Measurements from ENCODE around the gene STARD4.

The STARD4 gene

DNA sequence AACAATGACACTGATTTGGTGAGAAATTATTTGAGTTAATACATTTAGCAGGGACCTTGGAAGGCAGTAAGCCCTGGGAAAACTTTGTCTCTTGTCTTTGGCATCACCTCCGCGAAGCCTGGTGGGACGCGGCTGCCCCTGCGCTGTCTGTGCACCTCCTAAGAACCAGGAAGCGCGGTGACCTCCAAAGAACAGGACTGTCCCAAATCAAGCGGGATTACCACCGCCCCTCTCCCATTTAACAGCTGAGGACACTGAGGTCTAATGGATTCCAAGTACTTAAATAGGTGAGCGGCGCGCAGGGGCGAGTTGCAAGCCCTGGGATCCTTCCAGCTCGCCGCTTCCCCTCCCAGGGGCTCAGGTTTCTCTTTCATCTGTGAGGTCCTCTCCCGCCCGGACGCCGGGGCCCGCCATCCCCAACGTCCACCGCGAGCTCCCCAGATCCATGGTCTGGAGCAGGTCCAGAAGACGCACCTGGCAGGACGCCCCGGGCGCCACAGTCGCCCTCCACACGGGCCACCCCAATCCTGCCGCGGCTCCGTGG, 432 bp downstream of the STARD4 start:
- H3K4me3 ChIP-seq (replicated peaks in 1 of 2; ENCODE audit: low read depth in 2 of 2, low read length in 2 of 2) = peak overlapping the region; percentile 94 to 95
- TF ChIP-seq, protein P1, sequence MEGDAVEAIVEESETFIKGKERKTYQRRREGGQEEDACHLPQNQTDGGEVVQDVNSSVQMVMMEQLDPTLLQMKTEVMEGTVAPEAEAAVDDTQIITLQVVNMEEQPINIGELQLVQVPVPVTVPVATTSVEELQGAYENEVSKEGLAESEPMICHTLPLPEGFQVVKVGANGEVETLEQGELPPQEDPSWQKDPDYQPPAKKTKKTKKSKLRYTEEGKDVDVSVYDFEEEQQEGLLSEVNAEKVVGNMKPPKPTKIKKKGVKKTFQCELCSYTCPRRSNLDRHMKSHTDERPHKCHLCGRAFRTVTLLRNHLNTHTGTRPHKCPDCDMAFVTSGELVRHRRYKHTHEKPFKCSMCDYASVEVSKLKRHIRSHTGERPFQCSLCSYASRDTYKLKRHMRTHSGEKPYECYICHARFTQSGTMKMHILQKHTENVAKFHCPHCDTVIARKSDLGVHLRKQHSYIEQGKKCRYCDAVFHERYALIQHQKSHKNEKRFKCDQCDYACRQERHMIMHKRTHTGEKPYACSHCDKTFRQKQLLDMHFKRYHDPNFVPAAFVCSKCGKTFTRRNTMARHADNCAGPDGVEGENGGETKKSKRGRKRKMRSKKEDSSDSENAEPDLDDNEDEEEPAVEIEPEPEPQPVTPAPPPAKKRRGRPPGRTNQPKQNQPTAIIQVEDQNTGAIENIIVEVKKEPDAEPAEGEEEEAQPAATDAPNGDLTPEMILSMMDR (IDR thresholded peaks at IDR 0.05; ENCODE audit: low read depth, low read length) = no peak
- peak; percentile 41 to 47 for DNase-seq (ENCODE audit: low read depth in 2 of 2)

DNA sequence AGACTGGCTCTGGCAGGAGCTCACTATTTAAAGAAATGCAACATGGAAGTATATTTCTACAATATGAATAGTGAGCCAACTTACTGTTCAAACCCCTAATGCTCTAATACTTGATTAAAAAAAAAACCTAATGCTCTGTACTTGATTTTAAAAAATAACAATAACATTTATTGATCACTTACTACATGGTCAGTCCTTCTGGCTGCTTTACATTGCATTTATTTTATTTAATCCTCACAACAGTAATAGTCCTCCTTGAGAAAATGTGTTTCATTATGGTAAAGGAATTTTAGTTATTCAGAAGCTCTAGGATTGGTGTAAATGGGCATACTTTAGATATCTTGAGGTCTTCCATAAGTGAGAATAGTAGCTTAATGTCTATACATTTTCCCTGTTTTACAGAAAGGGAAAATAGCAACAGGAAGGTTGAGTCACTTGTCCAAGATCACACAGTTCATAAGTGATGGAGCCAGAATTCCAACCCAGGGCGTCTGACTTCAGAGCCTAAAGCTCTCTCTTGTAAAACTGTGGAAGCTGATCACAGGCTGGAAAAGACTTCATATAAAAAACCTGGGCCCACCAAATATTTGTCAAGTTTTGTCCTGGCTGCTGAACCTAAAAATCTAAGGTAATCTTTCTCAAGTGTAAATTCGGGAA, 1.0 kb downstream of the STARD4 start:
- TF ChIP-seq, protein P1 (IDR thresholded peaks at IDR 0.05; ENCODE audit: low read depth, low read length) = no peak
- peak; percentile 34 to 53 for DNase-seq (ENCODE audit: low read depth in 2 of 2)
- peak overlapping the region; percentile 94 to 95 for H3K4me3 ChIP-seq (replicated peaks in 1 of 2; ENCODE audit: low read depth in 2 of 2, low read length in 2 of 2)

DNA sequence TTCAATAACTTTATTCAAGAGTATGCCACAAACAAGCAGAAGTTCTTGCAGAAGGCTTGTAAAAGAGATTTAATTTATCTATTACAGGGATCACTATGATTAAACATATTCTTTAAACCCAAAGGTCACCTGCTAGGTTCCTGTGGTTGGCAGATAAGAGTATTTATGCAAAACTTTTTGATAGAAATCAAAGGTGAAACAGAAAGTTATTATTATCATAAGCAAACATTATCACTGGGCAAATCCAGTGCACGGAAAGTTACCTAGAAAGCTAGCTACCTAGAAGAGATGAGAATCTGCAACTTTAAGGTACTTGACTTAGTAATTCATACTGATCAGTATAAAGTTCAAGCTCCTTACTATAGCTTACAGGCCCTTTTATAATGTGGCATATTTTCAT, 3.2 kb downstream of the STARD4 start:
- TF ChIP-seq, protein P1 (IDR thresholded peaks at IDR 0.05; ENCODE audit: low read depth, low read length) = no peak
- DNase-seq (ENCODE audit: low read depth in 2 of 2) = no peak
- peak overlapping the region in 1 of 2 donors; percentile 94 for H3K4me3 ChIP-seq (replicated peaks in 1 of 2; ENCODE audit: low read depth in 2 of 2, low read length in 2 of 2)

DNA sequence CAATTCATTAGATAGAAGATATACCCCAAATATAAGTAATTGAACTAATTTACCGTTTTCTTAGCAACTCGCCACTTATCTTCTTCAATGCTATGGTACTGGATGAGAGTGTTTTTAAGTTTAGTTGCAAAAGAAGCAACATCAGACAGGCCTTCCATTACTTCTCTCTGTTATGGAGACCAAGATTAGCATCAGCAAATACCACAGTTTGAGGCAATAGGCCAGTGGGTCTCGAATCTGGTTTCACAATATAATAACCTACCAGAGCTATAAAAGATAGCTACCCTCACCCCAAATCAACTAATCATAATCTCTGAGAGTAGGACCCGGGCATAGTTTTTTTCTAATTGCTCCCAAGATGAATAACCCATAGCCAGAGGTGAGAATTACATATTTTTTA, 5.1 kb downstream of the STARD4 start:
- DNase-seq (ENCODE audit: low read depth in 2 of 2) = no peak
- H3K4me3 ChIP-seq (replicated peaks in 1 of 2; ENCODE audit: low read depth in 2 of 2, low read length in 2 of 2) = no peak overlapping the region
- TF ChIP-seq, protein P1 (IDR thresholded peaks at IDR 0.05; ENCODE audit: low read depth, low read length) = no peak

DNA sequence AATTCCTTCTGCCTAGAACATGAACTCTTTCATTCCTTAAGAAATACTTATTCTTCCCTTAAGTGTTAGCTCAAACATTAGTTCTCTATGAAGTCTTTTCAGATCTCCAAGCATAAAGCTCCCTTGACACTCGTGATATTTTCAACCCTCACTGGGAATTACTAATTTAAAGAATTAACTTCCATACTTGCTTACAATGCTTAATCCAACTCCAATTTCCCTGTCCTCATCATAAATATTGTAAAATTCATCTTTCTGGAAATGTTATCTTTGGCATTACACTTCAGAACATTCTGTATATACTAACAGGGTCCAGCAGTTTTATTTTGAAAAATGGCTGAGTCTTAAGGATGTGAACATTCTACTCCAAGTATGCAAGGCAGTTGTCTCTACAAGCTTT, 7.2 kb downstream of the STARD4 start:
- no peak overlapping the region for H3K4me3 ChIP-seq (replicated peaks in 1 of 2; ENCODE audit: low read depth in 2 of 2, low read length in 2 of 2)
- peak in 1 of 2 donors; percentile 28 for DNase-seq (ENCODE audit: low read depth in 2 of 2)
- TF ChIP-seq, protein P1 (IDR thresholded peaks at IDR 0.05; ENCODE audit: low read depth, low read length) = no peak

DNA sequence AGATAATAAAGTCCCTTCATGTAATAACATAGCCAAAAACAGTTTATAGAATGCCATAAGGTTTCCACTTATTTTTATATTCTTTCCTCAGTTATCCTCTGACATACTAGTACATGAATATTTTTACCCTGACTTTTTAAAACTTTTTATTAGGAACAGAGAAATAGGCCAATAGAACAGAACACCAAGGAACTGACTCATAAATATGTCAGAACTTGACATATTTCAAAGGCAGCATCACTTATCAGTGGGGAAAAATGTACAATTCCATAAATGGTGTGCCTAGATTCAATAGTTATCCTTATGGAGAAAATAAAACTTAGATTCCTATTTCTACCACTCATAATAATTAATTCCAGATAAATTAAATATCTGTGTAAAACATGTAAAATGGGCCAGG, 9.4 kb downstream of the STARD4 start:
- DNase-seq (ENCODE audit: low read depth in 2 of 2) = peak in 1 of 2 donors; percentile 66
- TF ChIP-seq, protein P1 (IDR thresholded peaks at IDR 0.05; ENCODE audit: low read depth, low read length) = no peak
- H3K4me3 ChIP-seq (replicated peaks in 1 of 2; ENCODE audit: low read depth in 2 of 2, low read length in 2 of 2) = no peak overlapping the region

Data from cardiac fibroblast (primary cell).